DMS153 treated with DMSO at 0.1 percent for 48 hours (cell line): ENCODE results near the gene UBE2M.
"Not testable (repeated sequence)": the region's sequence is repeated elsewhere in the genome, so short reads cannot be mapped to it uniquely, and the experiment has no call there.

ENCODE experiments used
- DNase-seq: peaks from one replicate; lab custom pipeline; 2025; ENCODE audit not compliant: unreplicated experiment; lab: John Stamatoyannopoulos, UW

Gene UBE2M

GRCh38 chr19:58542641-58543372 lies 15.6 kb downstream of the UBE2M start:
- DNase-seq = not testable (repeated sequence)

DNA sequence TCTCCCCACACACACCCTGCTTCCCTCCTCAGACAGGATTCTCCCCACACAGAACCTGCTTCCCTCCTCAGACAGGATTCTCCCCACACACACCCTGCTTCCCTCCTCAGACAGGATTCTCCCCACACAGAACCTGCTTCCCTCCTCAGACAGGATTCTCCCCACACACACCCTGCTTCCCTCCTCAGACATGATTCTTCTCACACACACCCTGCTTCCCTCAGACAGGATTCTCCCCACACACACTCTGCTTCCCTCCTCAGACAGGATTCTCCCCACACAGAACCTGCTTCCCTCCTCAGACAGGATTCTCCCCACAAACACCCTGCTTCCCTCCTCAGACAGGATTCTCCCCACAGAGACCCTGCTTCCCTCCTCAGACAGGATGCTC lies 19.2 kb downstream of the UBE2M start:
- DNase-seq = not testable (repeated sequence)

DNA sequence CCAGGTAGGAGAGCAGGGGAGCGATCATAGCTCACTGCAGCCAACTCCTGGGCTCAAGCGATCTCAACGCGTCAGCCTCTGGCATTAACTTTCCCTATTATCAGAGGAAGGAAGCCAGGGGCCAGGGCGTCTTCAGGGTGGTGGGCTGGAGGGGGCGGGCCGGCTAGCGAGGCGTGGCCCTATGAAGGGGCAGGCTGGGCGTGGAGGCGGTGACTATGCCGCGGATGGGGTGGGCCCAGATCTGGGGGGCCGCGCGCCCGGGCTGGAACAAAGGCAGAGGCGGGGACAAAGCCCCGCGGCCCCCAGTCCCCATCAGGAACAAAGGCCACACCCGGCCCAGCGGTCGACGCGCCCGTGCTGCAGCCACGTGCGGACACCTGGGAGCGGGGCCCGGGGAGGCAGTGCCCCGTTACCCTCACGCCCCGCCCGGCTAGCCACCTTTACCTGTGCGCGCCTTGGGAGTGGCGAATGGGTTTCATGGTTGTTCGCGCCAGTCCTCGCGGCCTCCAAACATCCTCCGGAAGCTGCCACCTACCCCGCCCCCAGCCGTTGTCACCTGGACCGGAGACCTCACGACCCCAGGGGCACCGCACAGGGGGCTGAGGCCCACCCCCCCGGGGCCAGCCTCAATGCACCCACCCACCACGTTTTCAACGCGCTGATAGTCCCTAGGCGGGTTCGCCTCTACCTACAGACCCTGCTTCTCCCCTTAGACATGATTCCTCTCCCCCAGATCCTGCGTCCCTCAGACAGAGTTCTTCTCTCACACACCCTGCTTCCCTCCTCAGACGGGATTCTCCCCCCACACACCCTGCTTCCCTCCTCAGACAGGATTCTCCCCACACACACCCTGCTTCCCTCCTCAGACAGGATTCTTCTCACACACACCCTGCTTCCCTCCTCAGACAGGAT lies 19.9 kb downstream of the UBE2M start:
- peak; percentile 67 for DNase-seq

GRCh38 chr19:58536852-58537798 lies 21.3 kb downstream of the UBE2M start:
- DNase-seq = no peak

DNA sequence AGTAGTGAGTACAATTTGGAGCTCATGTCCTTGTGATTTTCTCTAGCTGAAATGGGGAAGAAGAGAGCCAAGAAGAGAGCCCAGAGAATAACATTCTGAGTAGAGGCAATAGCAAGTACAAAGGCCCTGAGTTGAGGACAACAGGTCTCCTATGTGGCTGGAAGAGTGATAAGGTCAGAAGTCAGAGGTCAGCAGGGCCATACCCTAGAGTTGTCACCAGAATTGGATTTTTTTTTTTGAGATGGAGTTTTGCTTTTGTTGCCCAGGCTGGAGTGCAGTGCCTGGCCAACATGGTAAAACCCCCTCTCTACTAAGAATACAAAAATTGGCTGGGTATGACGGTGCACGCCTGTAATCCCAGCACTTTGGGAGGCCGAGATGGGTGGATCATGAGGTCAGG lies 22.6 kb downstream of the UBE2M start:
- DNase-seq = no peak

DNA sequence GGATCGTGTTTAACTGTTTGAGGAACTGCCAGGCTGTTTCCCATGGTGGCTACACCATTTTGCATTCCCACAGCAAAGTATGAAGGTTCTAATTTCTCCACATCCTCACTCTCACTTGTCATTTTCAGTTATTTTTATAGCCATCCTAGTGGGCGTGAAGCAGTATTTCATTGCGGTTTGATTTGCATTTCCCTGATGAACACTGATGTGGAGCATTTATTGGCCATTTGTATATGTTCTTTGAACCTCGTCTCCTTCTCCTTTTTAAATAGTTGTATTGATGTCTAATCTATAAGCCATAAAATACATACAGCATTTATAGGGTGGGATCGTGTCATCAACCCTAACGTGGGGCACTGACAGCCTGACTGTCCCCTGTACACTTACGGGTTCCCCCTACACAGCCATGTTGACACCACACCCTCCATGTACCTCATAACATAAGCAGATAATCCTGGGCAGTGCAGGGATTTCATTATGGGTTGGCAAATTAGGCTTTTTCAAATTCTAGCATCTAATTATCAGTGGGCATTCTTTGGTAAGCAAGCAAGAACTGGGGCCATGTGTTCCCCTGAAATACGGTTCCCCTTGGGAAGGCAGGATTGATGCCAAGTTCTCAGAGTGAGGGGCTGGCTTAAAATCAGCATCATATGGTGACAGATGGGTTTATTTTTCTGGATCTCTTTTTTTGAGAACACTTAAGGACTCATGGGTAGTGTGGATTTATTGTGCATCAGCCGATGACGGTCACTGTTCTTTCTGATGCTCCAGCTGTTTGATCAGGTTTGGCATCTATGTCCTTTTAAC lies 27.2 kb downstream of the UBE2M start:
- no peak for DNase-seq

DNA sequence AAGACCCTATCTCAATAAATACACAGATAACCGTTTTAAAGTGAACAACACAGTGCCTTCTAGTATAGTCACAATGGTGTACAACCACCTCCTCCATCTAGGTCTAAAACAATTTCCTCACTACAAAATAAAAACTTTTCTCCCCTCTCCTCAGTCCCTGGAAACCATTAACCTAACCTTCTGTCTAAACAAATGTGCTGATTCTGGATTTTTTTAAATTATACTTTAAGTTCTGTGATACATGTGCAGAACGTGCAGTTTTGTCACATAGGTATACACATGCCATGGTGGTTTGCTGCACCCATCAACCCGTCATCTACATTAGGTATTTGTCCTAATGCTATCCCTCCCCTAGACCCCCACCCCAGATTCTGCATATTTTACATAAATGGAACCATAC lies 29.0 kb downstream of the UBE2M start:
- DNase-seq = no peak

DNA sequence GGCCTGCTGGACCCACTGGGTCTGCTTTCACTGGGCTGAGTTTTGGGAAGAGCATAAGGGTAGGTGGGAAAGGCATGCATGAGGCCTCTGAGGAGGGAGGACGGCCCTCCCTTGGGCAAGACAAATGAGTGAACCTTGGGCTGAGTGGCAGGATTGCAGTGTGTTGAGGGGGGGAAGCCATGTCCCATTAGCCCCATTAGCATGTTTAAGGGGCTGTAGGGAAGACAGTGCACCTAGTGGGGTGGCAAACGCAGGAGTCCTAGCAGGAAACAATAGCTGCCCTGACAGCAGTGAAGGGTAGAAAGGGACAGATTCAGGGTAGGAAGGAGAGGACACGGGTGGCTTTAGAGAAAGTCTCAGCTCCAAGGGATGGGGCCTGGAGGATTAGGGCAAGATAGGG lies 35.7 kb downstream of the UBE2M start:
- no peak for DNase-seq

GRCh38 chr19:58521651-58522050 lies 36.8 kb downstream of the UBE2M start:
- DNase-seq = no peak

DNA sequence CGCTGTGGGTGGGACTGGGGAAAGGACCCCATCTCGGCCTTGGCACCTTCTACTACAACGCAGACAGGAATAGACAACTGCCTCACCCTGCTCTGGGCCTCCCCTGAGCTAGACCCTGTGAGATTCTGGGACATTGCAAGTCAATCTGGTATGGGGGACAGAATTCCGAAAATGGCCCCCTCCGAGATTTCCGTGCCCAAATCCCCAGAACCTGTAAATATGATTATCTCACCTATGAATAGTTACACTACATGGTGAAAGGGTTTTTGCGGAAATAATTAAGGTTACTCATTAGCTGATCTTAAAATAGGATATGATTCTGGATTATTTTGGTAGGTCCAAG lies 38.2 kb downstream of the UBE2M start:
- no peak for DNase-seq

- DNase-seq = peak; percentile 94
These were observed 38.8 kb downstream of the UBE2M start, which contains the start of gene ZBTB45 for GRCh38 chr19:58519355-58520256. ZBTB45 (minus strand) TSS chr19:58519810; CDS start chr19:58517673, 2,137 bp downstream.

GRCh38 chr19:58519087-58519354 lies 39.4 kb downstream of the UBE2M start:
- peak; percentile 60 for DNase-seq

DNA sequence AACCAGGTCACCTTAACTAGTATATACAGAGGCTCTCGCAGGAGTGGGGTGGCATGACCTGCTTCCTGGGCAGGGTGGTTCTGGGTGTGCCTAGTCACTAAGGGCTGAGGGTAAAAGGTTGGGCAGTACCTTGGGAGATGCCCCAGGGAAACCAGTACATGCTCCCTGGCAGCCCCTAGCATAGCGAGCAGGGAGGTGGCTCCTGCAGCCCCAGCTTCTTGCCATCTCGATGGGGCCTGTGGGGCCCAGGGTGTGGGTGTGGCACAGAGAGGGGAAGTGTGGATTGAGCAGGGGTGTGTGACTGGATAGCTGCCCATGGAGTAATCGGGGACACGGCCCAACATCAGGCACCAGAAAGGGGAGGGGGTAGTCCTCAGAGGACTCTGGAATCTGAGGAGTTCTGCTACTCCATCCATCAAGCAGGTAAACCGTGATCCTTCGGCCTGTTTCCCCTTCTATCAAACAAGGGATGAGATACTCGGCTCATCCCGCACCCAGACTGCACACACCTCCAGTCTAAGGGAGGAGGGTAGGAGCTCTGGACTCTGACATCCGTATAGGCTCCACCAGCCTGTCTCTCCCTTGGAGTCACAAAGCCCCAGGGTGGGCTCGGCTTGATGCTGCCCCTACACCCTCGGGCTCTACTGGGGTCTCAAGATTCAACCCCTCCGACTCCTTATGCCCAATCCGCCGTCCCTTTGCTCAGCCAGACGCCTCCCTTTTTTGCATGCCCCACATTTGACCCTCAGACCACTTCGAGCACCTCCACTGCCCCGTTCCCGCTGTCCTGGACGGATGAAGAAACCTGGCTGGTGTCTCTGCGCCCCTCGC lies 39.9 kb downstream of the UBE2M start:
- no peak for DNase-seq

DNA sequence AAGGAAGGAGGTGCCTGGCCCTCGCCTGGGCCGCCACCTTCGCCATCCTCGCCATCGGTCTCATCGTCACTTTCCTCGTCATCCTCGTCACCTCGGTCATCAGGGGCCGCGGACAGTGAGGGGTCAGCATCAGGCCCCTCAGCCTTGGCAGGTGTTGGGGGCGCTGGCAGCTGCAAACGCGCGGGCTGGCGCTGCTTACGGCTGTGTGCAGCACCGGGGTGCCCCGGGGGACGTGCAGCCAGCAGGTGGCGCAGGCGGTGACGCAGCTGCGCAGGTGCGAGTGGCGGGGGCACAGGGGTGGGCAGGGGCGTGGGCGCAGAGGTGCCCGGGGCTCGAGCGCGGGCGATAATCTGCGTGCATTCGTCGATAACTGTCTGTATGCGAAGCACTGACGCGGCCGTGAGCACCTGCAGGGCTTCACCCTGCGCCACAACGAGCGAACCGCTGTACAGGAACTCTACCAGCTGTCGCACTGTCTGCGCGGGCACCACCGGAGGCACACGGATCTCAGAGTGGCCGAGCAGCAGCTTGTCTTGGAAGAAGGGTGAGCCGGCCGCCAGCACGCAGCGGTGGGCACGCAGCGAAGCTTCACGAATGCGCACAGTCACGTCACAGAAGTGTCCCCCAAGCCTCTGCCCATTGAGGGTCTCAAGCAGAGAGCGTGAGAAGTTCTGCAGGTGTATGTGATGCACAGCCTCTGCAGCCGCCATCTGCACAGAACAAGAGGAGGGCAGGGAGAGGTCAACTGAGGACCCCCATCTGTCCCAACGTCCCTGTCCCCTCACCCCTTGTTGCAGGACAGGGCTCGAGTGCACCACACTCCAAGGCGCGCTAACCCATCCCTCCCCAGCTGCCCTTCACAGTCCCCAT lies 41.2 kb downstream of the UBE2M start:
- no peak for DNase-seq

GRCh38 chr19:58516246-58516836 lies 42.1 kb downstream of the UBE2M start:
- no peak for DNase-seq

DNA sequence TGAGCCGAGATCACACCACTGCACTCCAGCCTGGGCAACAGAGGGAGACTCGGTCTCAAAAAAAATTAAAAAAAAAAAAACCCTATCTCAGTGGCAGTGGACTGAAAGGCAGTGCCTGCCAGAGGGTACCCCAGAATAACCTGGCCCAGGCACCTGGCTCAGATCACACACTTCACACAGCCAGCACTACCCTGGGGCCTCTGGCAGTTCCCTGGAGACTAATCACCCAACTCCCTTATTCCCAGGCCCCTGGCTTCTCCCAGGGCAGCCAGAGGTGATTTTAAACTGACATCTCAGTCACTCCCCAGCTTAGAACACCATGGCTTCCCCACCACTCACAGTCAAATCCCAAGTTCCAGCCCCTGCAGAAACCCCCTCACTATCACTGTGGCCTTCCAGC lies 43.2 kb downstream of the UBE2M start:
- DNase-seq = no peak

GRCh38 chr19:58514564-58515022 lies 43.8 kb downstream of the UBE2M start:
- no peak for DNase-seq
